Right lobe of liver (tissue), 4 donors: ENCODE measurements around the gene KLHL26.

ENCODE experiments used
- POLR2A ChIP-seq: fragments of 450-650 bp; IDR thresholded peaks from one replicate; pipeline ENCODE4 v1.6.1; 2017; ENCODE audit warnings: antibody characterized with exemption, mild to moderate bottlenecking
- TF ChIP-seq, protein P1 (sequence below), 4 donors: fragments of 200-600 bp in 3 of 4; fragments of 450-650 bp in 1 of 4; IDR thresholded peaks; one replicate each; pipeline versions ENCODE4 v1.5.1 to v1.8.0; 2016 to 2022; ENCODE audit warnings: antibody characterized with exemption in 4 of 4, mild to moderate bottlenecking in 2 of 4
- donor health status: DM: no; HTN: no; CAD: no.
- donor health status: DM: no; HTN: no; CAD: no.
- donor health status: DM: no; HTN: yes; CAD: no.

DNA sequence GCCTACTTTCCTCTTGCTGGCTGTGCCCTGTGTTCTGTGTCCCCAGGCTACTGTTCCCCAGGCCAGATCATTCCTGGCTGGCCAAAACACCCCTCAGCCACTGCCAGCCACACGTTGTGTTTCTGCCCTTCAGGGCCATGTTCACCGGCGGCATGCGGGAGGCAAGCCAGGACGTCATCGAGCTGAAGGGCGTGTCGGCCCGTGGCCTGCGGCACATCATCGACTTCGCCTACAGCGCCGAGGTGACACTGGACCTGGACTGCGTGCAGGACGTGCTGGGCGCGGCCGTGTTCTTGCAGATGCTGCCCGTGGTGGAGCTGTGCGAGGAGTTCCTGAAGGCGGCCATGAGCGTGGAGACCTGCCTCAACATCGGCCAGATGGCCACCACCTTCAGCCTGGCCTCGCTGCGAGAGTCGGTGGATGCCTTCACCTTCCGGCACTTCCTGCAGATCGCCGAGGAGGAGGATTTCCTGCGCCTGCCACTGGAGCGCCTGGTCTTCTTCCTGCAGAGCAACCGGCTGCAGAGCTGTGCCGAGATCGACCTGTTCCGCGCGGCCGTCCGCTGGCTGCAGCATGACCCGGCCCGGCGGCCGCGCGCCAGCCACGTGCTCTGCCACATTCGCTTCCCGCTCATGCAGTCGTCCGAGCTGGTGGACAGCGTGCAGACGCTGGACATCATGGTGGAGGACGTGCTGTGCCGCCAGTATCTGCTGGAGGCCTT lies 30.9 kb downstream of the KLHL26 start:
- TF ChIP-seq, protein P1, sequence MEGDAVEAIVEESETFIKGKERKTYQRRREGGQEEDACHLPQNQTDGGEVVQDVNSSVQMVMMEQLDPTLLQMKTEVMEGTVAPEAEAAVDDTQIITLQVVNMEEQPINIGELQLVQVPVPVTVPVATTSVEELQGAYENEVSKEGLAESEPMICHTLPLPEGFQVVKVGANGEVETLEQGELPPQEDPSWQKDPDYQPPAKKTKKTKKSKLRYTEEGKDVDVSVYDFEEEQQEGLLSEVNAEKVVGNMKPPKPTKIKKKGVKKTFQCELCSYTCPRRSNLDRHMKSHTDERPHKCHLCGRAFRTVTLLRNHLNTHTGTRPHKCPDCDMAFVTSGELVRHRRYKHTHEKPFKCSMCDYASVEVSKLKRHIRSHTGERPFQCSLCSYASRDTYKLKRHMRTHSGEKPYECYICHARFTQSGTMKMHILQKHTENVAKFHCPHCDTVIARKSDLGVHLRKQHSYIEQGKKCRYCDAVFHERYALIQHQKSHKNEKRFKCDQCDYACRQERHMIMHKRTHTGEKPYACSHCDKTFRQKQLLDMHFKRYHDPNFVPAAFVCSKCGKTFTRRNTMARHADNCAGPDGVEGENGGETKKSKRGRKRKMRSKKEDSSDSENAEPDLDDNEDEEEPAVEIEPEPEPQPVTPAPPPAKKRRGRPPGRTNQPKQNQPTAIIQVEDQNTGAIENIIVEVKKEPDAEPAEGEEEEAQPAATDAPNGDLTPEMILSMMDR (IDR thresholded peaks at IDR 0.05): no peak
- TF ChIP-seq POLR2A: no peak
